HepG2 (cell line): ENCODE results near the gene RSKR. TPM values are rescaled to one million over a fixed set of nuclear protein-coding genes. Genes with fewer than 3 reads are reported as not detected.

ENCODE experiments used
- ATAC-seq: fragments of 200-7000 bp; cut with Tn5 transposase; 3 replicates; pipeline ENCODE4 v1.9.1; 2020; ENCODE audit warnings: mild to moderate bottlenecking, moderate library complexity
- BruUV-seq: library from RNA; stranded (reverse); fragments of 400-500 nt; replicated peaks from 2 replicates; lab custom pipeline; 2021; lab: Mats Ljungman, UMichigan
- CTCF ChIA-PET: fragments of 300-600 bp; formaldehyde crosslinking; extraction: SDS; loops from one replicate; lab custom pipeline; 2021; ENCODE audit warnings: low total read pairs, inconsistent platforms, low intra/inter-chr PET ratio; lab: Yijun Ruan, JAX
- POLR2A ChIA-PET: fragments of 350-600 bp; sonication (Branson Sonifier 250); formaldehyde crosslinking; loops from one replicate; lab custom pipeline; 2020; ENCODE audit warnings: antibody characterized with exemption, inconsistent platforms; lab: Yijun Ruan, JAX
- DNase-seq: peaks from one replicate; pipeline ENCODE4 v3.0.0-alpha.2; 2015; ENCODE audit warnings: low spot score
- FAIRE-seq: peaks from 3 replicates; lab custom pipeline; 2011; peaks lifted over from hg19 to GRCh38; lab: Jason Lieb, UNC
- H2AFZ ChIP-seq: one replicate; pipeline ENCODE4 v1.6.1; 2011; ENCODE audit warnings: low read length, inconsistent platforms
- H3K27ac ChIP-seq: fragments of 300-600 bp; 3 replicates; pipeline ENCODE4 v1.8.0; 2011; ENCODE audit warnings: mixed run types, mild to moderate bottlenecking, mixed read lengths, low read length, inconsistent platforms; ENCODE audit not compliant: insufficient read depth; ENCODE audit errors: extremely low read length
- H3K27me3 ChIP-seq, 2 experiments: fragments of 200-600 bp in 1 of 2; 2 replicates in 1 of 2; 3 replicates in 1 of 2; pipeline versions ENCODE4 v1.6.0 to v1.8.0; 2011; ENCODE audit warnings: low read length in 2 of 2, mild to moderate bottlenecking in 2 of 2, moderate library complexity in 2 of 2, inconsistent platforms in 1 of 2; ENCODE audit not compliant: insufficient read depth in 2 of 2, control insufficient read depth in 1 of 2
- H3K36me3 ChIP-seq, 2 experiments: fragments of 200-600 bp in 1 of 2; replicated peaks in 1 of 2; 2 replicates in 1 of 2; 3 replicates in 1 of 2; pipeline versions ENCODE4 v1.5.1 to v1.8.0; 2011; ENCODE audit warnings: low read length in 2 of 2, inconsistent platforms in 1 of 2; ENCODE audit not compliant: insufficient read depth in 2 of 2, control insufficient read depth in 1 of 2
- H3K4me1 ChIP-seq: 2 replicates; pipeline ENCODE4 v1.5.1; 2012; ENCODE audit warnings: low read length, inconsistent platforms; ENCODE audit not compliant: insufficient read depth
- H3K4me2 ChIP-seq: 2 replicates; pipeline ENCODE4 v1.6.0; 2011; ENCODE audit warnings: low read depth, low read length, inconsistent platforms
- H3K4me3 ChIP-seq, 3 experiments: fragments of 200-600 bp in 1 of 3; sonication (generic), shearing (Covaris generic) in 1 of 3; replicated peaks in 1 of 3; 2 replicates each; pipeline ENCODE4 v1.5.1; 2011 to 2016; ENCODE audit warnings: low read length in 3 of 3, inconsistent platforms in 2 of 3, low read depth in 2 of 3, mild to moderate bottlenecking in 2 of 3, control low read depth in 1 of 3, mixed read lengths in 1 of 3; ENCODE audit not compliant: insufficient read depth in 1 of 3
- H3K79me2 ChIP-seq: one replicate; pipeline ENCODE4 v1.6.1; 2011; ENCODE audit warnings: low read length, inconsistent platforms; ENCODE audit not compliant: insufficient read depth
- H3K9ac ChIP-seq: 2 replicates; pipeline ENCODE4 v1.6.0; 2011; ENCODE audit warnings: mild to moderate bottlenecking, low read depth, low read length, inconsistent platforms; ENCODE audit not compliant: insufficient read depth
- H3K9me3 ChIP-seq: 2 replicates; pipeline ENCODE4 v1.5.1; 2012; ENCODE audit warnings: mild to moderate bottlenecking, low read length
- H4K20me1 ChIP-seq: 2 replicates; pipeline ENCODE4 v1.6.0; 2011; ENCODE audit warnings: inconsistent platforms, mild to moderate bottlenecking, low read length, moderate library complexity; ENCODE audit not compliant: insufficient read depth
- ATF4 ChIP-seq, 2 experiments: fragments of 450-650 bp in 1 of 2; sonication (generic) in 1 of 2; formaldehyde crosslinking; IDR thresholded peaks; 2 replicates each; pipeline versions ENCODE4 v1.5.0 to v1.8.0; 2020 to 2022; ENCODE audit warnings: mild to moderate bottlenecking in 1 of 2, missing genetic modification reagents in 1 of 2
- GMEB2 ChIP-seq: IDR thresholded peaks from 2 replicates; pipeline ENCODE4 v1.6.1; 2016; ENCODE audit warnings: missing biosample characterization, missing genetic modification reagents, low read depth
- LCORL ChIP-seq, 2 experiments: fragments of 450-650 bp in 1 of 2; sonication (generic) in 1 of 2; formaldehyde crosslinking in 1 of 2; IDR thresholded peaks; 2 replicates each; pipeline versions ENCODE4 v1.5.0 to v1.6.1; 2017 to 2020; ENCODE audit warnings: antibody characterized with exemption in 1 of 2, missing genetic modification reagents in 1 of 2
- RXRB ChIP-seq: IDR thresholded peaks from 2 replicates; pipeline ENCODE4 v1.6.1; 2016; ENCODE audit warnings: borderline replicate concordance, missing genetic modification reagents, missing compliant biosample characterization
- THYN1 ChIP-seq: sonication (generic); formaldehyde crosslinking; IDR thresholded peaks from 2 replicates; pipeline ENCODE4 v1.8.1; 2023; ENCODE audit warnings: low read depth, mild to moderate bottlenecking, moderate library complexity, missing genetic modification reagents, borderline replicate concordance
- ZBTB40 ChIP-seq, 2 experiments: fragments of 450-650 bp in 1 of 2; sonication (generic) in 1 of 2; formaldehyde crosslinking in 1 of 2; IDR thresholded peaks; 2 replicates each; pipeline versions ENCODE4 v1.6.1 to v1.8.0; 2016 to 2022; ENCODE audit warnings: antibody characterized with exemption in 1 of 2, mild to moderate bottlenecking in 1 of 2, missing genetic modification reagents in 1 of 2
- ZKSCAN1 ChIP-seq: fragments of 150-350 bp; IDR thresholded peaks from 2 replicates; pipeline ENCODE4 v1.6.1; 2014; ENCODE audit warnings: low read length
- ZNF83 ChIP-seq: sonication (generic); formaldehyde crosslinking; IDR thresholded peaks from 2 replicates; pipeline ENCODE4 v1.4.0; 2020; ENCODE audit warnings: missing genetic modification reagents, mild to moderate bottlenecking, borderline replicate concordance
- WGBS: methylation state at CpG from one replicate; pipeline ENCODE4 v1.1.6; 2017; ENCODE audit warnings: low lambda C conversion rate; 5-methylcytosine and 5-hydroxymethylcytosine counted together
- in situ Hi-C: cut with HindIII; loops from 2 replicates; pipeline ENCODE4 v1.10.0; 2017; ENCODE audit warnings: low pct_unique_long_range_greater_than_20kb; ENCODE audit not compliant: extremely low pct_ligation_motif_present
- intact Hi-C: fragments of 100-400 bp; cut with micrococcal nuclease; formaldehyde crosslinking; loops from one replicate; pipeline ENCODE4 v1.10.0; 2022; ENCODE audit not compliant: unreplicated experiment
- polyA plus RNA-seq, 8 experiments: library from polyadenylated mRNA; depleted of rRNA in 3 of 8; stranded (reverse) in 7 of 8; unstranded in 1 of 8; fragments of >200 nt; fragmentation: Illumina TruSeq in 4 of 8; extraction: Trizol in 4 of 8; gene quantifications; 2 replicates each; pipeline versions ENCODE4 v1.2.1 to v1.2.3, GENCODE V29; 2011 to 2016; ENCODE audit warnings: low read depth in 4 of 8, missing spikeins in 1 of 8, mixed read lengths in 1 of 8; ENCODE audit not compliant: insufficient read depth in 1 of 8
- total RNA-seq, 5 experiments: library from RNA; depleted of rRNA; stranded (reverse); fragments of >200 nt; fragmentation: Illumina TruSeq; extraction: Trizol; gene quantifications; 2 replicates each; pipeline ENCODE4 v1.2.3, GENCODE V29; 2016; ENCODE audit warnings: low read depth in 1 of 5

RSKR gene
- total and polyA plus RNA-seq, 2 of the 13 experiments (the other 11 are each of a cell fraction or from before 2014, with no cell fraction given), result 5.0 to 10.4 TPM

GRCh38 chr17:28648698-28649097 lies 34.7 kb upstream of the RSKR start:
- BruUV-seq, result no TSS peak
- 92% methylated on average over 2 of the region's 2 CpGs for WGBS
- no peak for FAIRE-seq
- TF ChIP-seq THYN1 (CRISPR knock-in tag), result no peak
- TF ChIP-seq LCORL (IDR thresholded peaks at IDR 0.05), result no peak
- no peak for TF ChIP-seq LCORL (CRISPR knock-in tag; IDR thresholded peaks at IDR 0.05)
- TF ChIP-seq ATF4 (CRISPR knock-in tag; IDR thresholded peaks at IDR 0.05), result no peak
- TF ChIP-seq ZBTB40 (IDR thresholded peaks at IDR 0.05), result no peak
- no peak for TF ChIP-seq ZBTB40 (CRISPR knock-in tag; IDR thresholded peaks at IDR 0.05)
- TF ChIP-seq GMEB2 (CRISPR knock-in tag), result no peak
- TF ChIP-seq RXRB (CRISPR knock-in tag), result no peak
- TF ChIP-seq ZKSCAN1, result no peak
- no peak for TF ChIP-seq ZNF83

More at GRCh38 chr17:28648698-28649097, 34.7 kb upstream of the RSKR start:
- H3K9ac ChIP-seq, result no peak overlapping the region
- H2AFZ ChIP-seq, result no peak overlapping the region
- H3K27ac ChIP-seq, result no peak overlapping the region
- no peak overlapping the region for H3K4me2 ChIP-seq
- peaks cover 9% of the 10 kb centered on the region for H3K79me2 ChIP-seq
- ChIA-PET CTCF (no interaction called here), POLR2A (interaction anchor here (0.6 to 1.4 kb wide), 3 partner anchors 13 to 71 kb away, joined by 3 to 9 read pairs (median 3); partner anchors contain the start of genes PROCA1, RPL23A, SDF2 and SUPT6H)
- no peak overlapping the region for H3K4me3 ChIP-seq
- H3K27me3 ChIP-seq, result no peaks in the 10 kb centered on the region; a peak in 1 of 5 replicates
- in situ Hi-C loops, result loop anchor here (5.0 to 25.0 kb wide), 2 partner anchors 69 to 239 kb away; partner anchors contain the start of genes FLOT2, RAB34 and RPL23A
- DNase-seq (no peak), ATAC-seq (no peak)
- no peaks in the 10 kb centered on the region for H4K20me1 ChIP-seq
- H3K36me3 ChIP-seq, result peaks cover 2 to 16% of the 10 kb centered on the region in 2 experiments; a peak in 2 of 5 replicates
- intact Hi-C loops, result loop anchor here (5.0 kb wide), 1 partner anchor 74 kb away; no protein-coding TSS in a partner anchor
- H3K4me1 ChIP-seq, result peaks cover 27% of the 10 kb centered on the region
- no peaks in the 10 kb centered on the region for H3K9me3 ChIP-seq
